Esophagus squamous epithelium (tissue), 5 donors: ENCODE data around the gene HMX3. TPM values are rescaled to one million over a fixed set of nuclear protein-coding genes. Genes with fewer than 3 reads are reported as not detected.

Experiments
- DNase-seq: peaks from one replicate; lab custom pipeline; 2025; lab: John Stamatoyannopoulos, UW
- H3K27ac ChIP-seq, 4 donors: fragments of 200-600 bp; sonication (generic); one replicate each; pipeline ENCODE4 v1.5.1; 2016 to 2019; ENCODE audit warnings: mild to moderate bottlenecking in 1 of 4
- H3K27me3 ChIP-seq, 4 donors: fragments of 200-600 bp; sonication (generic); 1 replicate in 3 of 4; 2 replicates in 1 of 4; pipeline versions ENCODE4 v1.5.1 to v1.6.0; 2017 to 2021; ENCODE audit warnings: antibody characterized with exemption in 1 of 4
- H3K36me3 ChIP-seq, 3 donors: fragments of 200-600 bp; sonication (generic); one replicate each; pipeline ENCODE4 v1.5.1; 2016 to 2019
- H3K4me1 ChIP-seq, 3 donors: fragments of 200-600 bp; sonication (generic); one replicate each; pipeline ENCODE4 v1.5.1; 2017 to 2019
- H3K4me3 ChIP-seq, 4 donors: fragments of 200-600 bp; sonication (generic); 1 replicate in 3 of 4; 2 replicates in 1 of 4; pipeline ENCODE4 v1.5.1; 2016 to 2019; ENCODE audit warnings: mild to moderate bottlenecking in 2 of 4, moderate library complexity in 1 of 4
- H3K9me3 ChIP-seq, 3 donors: fragments of 200-600 bp; sonication (generic); one replicate each; pipeline ENCODE4 v1.5.1; 2016 to 2019
- CTCF ChIP-seq, 6 experiments: fragments of 450-650 bp in 4 of 6; fragments of 200-600 bp in 2 of 6; sonication (generic) in 2 of 6; IDR thresholded peaks; one replicate each; pipeline ENCODE4 v1.5.1; 2016 to 2019; ENCODE audit warnings: antibody characterized with exemption in 6 of 6, mild to moderate bottlenecking in 4 of 6, moderate library complexity in 4 of 6
- POLR2A ChIP-seq, 4 donors: fragments of 450-650 bp; IDR thresholded peaks; one replicate each; pipeline ENCODE4 v1.6.1; 2017; ENCODE audit warnings: antibody characterized with exemption in 4 of 4, mild to moderate bottlenecking in 4 of 4, moderate library complexity in 3 of 4
- WGBS, 2 donors: methylation state at CpG; one replicate each; pipeline ENCODE4 v1.1.5; 2018; 5-methylcytosine and 5-hydroxymethylcytosine counted together
- intact Hi-C: fragments of 100-400 bp; cut with DNase I; formaldehyde crosslinking; loops from one replicate; pipeline ENCODE4 v1.15.0; 2022
- total RNA-seq, 4 donors: library from RNA; depleted of rRNA; stranded (reverse); fragments of >200 nt; gene quantifications; one replicate each; pipeline ENCODE4 v1.1.0, GENCODE V29; 2016
- donor health status: DM: yes; HTN: yes; CAD: no.

Gene HMX3
- not detected for total RNA-seq

DNA sequence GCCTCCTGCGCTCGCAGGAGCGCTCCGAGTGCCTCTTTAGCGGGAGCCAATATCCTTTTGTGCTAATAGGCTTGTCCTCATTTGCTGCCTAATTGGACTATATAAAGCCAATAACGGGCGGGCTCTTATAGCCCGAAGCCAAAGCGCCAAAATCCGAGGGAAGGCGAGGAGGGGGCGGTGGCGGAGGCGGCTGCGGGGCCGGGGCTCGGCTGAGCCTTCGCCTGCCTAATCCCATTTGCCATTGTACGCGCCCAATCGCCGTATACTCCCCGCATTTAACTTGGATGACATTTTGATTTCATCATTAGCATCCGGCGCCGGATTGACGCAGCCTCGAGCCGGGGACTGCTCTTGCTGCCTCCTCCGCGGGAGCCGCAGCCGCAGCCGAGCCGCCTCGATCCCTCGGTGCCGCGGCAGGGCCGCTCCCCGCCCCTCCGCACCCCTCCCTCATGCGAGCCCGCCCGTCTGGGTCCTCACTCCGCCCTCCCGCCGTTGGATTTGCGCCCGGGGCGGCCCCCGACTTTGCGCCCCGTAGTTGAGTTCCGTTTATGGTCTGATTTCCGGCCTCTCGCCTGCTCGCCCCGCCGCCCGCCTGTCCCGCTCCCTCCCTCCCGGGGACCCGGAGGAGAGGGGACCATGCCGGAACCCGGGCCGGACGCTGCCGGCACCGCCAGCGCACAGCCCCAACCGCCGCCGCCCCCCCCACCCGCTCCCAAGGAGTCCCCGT is at the start of gene HMX3:
Gene HMX3, plus strand, starts transcription at position 556 of the 727 bp plus-strand sequence. Its CDS starts 81 bp downstream, at position 637.
- Histone ChIP-seq H3K4me1 (peaks cover 52 to 71% (median 56%) of the 10 kb centered on the region in 3 donors), H3K4me3 (peak within 1 kb of the TSS; percentile 7 to 61 (median 36)), H3K27ac (no peak within 1 kb of the TSS), H3K36me3 (no peaks in the 10 kb centered on the region), H3K27me3 (peaks cover 61 to 100% (median 73%) of the 10 kb centered on the region in 4 donors), H3K9me3 (no peaks in the 10 kb centered on the region)
- WGBS, 2 donors, result 4% methylated on average over 5 of the region's 76 CpGs; no CpG with 5 or more reads in 1 of the 2 donors
- no peak for DNase-seq
- TF ChIP-seq POLR2A (IDR thresholded peaks at IDR 0.05) (no peak), CTCF (IDR thresholded peaks at IDR 0.05) (no peak)
- intact Hi-C loops, result loop anchor here (10.0 kb wide), 1 partner anchor 229 kb away; no protein-coding TSS in a partner anchor

- no peak overlapping the region for H3K4me3 ChIP-seq
- 84 to 85% methylated on average over 7 of the region's 7 CpGs for WGBS, 2 donors
- no peaks in the 10 kb centered on the region for H3K36me3 ChIP-seq
- no peak for DNase-seq
- H3K27ac ChIP-seq, result no peak overlapping the region
- TF ChIP-seq POLR2A (IDR thresholded peaks at IDR 0.05), result no peak
- no peak for TF ChIP-seq CTCF (IDR thresholded peaks at IDR 0.05)
- H3K27me3 ChIP-seq, result peaks cover 0 to 9% (median 0%) of the 10 kb centered on the region in 4 donors
- intact Hi-C loops, result no loop called here
- no peaks in the 10 kb centered on the region for H3K9me3 ChIP-seq
- H3K4me1 ChIP-seq, result no peaks in the 10 kb centered on the region
Measured at GRCh38 chr10:123086281-123086680, 49.5 kb upstream of the HMX3 start.

GRCh38 chr10:123087348-123087747 is 48.4 kb upstream of the HMX3 start:
- TF ChIP-seq CTCF (IDR thresholded peaks at IDR 0.05) (no peak), POLR2A (IDR thresholded peaks at IDR 0.05) (no peak)
- whole genome bisulfite sequencing, 2 donors, result 76 to 89% methylated on average over 4 of the region's 4 CpGs
- intact Hi-C loops, result no loop called here
- H3K4me1 ChIP-seq, result no peaks in the 10 kb centered on the region
- DNase-seq, result no peak
- no peaks in the 10 kb centered on the region for H3K9me3 ChIP-seq
- H3K27ac ChIP-seq, result no peak overlapping the region
- H3K36me3 ChIP-seq, result no peaks in the 10 kb centered on the region
- peaks cover 0 to 14% (median 0%) of the 10 kb centered on the region in 4 donors for H3K27me3 ChIP-seq
- H3K4me3 ChIP-seq, result no peak overlapping the region

DNA sequence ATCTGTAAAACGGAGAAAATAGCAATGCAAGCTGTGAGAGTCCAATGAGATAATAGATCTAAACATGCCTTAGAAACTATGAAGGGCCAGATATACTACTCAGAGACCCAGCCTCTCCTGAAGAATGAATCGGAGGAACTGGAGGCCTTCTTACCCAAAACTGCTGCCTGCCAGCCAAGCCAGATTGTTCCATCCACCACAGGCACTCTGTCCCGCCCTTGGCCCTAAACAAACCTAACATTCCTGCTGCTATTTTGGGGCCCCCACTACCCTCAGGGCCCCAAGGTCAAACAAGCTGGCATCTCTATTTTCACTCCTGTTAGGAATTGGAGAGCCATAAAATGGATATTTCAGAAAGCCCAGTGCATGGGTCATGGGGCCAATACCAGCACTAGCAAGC is 48.0 kb upstream of the HMX3 start:
- no peak for TF ChIP-seq CTCF (IDR thresholded peaks at IDR 0.05)
- TF ChIP-seq POLR2A (IDR thresholded peaks at IDR 0.05), result no peak
- Histone ChIP-seq H3K27ac (no peak overlapping the region), H3K4me3 (no peak overlapping the region), H3K36me3 (no peaks in the 10 kb centered on the region), H3K4me1 (no peaks in the 10 kb centered on the region), H3K27me3 (peaks cover 0 to 14% (median 0%) of the 10 kb centered on the region in 4 donors), H3K9me3 (no peaks in the 10 kb centered on the region)
- WGBS, 2 donors, result 63% methylated on average over 3 of the region's 3 CpGs
- DNase-seq, result no peak
- intact Hi-C loops, result no loop called here

- WGBS, 2 donors, result 75 to 78% methylated on average over 14 of the region's 14 CpGs
- DNase-seq, result no peak
- H3K27me3 ChIP-seq, result peaks cover 0 to 36% (median 0%) of the 10 kb centered on the region in 4 donors
- no peaks in the 10 kb centered on the region for H3K36me3 ChIP-seq
- no peak overlapping the region for H3K4me3 ChIP-seq
- no peaks in the 10 kb centered on the region for H3K4me1 ChIP-seq
- no peaks in the 10 kb centered on the region for H3K9me3 ChIP-seq
- TF ChIP-seq CTCF (IDR thresholded peaks at IDR 0.05) (no peak), POLR2A (IDR thresholded peaks at IDR 0.05) (no peak)
- H3K27ac ChIP-seq, result no peak overlapping the region
- intact Hi-C loops, result no loop called here
Measured at GRCh38 chr10:123092635-123093414, 42.9 kb upstream of the HMX3 start.
